GM19193 (cell line): ENCODE measurements around the gene IGF1.

Experiments used
- POLR2A ChIP-seq: IDR thresholded peaks from 4 replicates; pipeline ENCODE4 v1.6.1; 2011; ENCODE audit not compliant: insufficient read depth, insufficient read length; ENCODE audit errors: extremely low read depth

IGF1 gene

GRCh38 chr12:102369876-102370275 is 110.5 kb downstream of the IGF1 start:
- TF ChIP-seq POLR2A: no peak

GRCh38 chr12:102365365-102365764 is 115.0 kb downstream of the IGF1 start:
- TF ChIP-seq POLR2A: no peak

- no peak for TF ChIP-seq POLR2A
Measured at GRCh38 chr12:102364709-102365108, 115.7 kb downstream of the IGF1 start.

- TF ChIP-seq POLR2A: no peak
Measured at GRCh38 chr12:102356690-102357089, 123.7 kb downstream of the IGF1 start.

- no peak for TF ChIP-seq POLR2A
Measured at GRCh38 chr12:102351322-102351721, 129.0 kb downstream of the IGF1 start.

- no peak for TF ChIP-seq POLR2A
Measured at GRCh38 chr12:102350070-102350469, 130.3 kb downstream of the IGF1 start.

- TF ChIP-seq POLR2A: no peak
Measured at GRCh38 chr12:102349079-102349478, 131.3 kb downstream of the IGF1 start.

- no peak for TF ChIP-seq POLR2A
Measured at GRCh38 chr12:102347811-102348210, 132.6 kb downstream of the IGF1 start.
